AG04450 (cell line): ENCODE data around the gene APMAP. TPM values are rescaled to one million over a fixed set of nuclear protein-coding genes. Genes with fewer than 3 reads are reported as not detected.

Source experiments
- CTCF ChIA-PET: fragments of 300-600, 350-600 bp; formaldehyde crosslinking; extraction: SDS; loops from one replicate; lab custom pipeline; 2022; ENCODE audit warnings: antibody characterized with exemption, inconsistent platforms; lab: Charles Lee
- POLR2A ChIA-PET: fragments of 350-600 bp; formaldehyde crosslinking; extraction: SDS; loops from one replicate; lab custom pipeline; 2021; ENCODE audit warnings: antibody characterized with exemption, inconsistent platforms; lab: Yijun Ruan, JAX
- DNase-seq: peaks from one replicate; pipeline ENCODE4 v3.0.0-alpha.2; 2011; ENCODE audit warnings: low read depth, low spot score
- H3K27ac ChIP-seq: one replicate; pipeline ENCODE4 v1.5.1; 2012; ENCODE audit warnings: low read depth, low read length, control low read depth
- H3K27me3 ChIP-seq: one replicate; pipeline ENCODE4 v1.6.0; 2012; ENCODE audit warnings: low read length; ENCODE audit not compliant: control insufficient read depth, insufficient read depth
- H3K4me3 ChIP-seq: 2 replicates; pipeline ENCODE4 v1.5.1; 2011; ENCODE audit warnings: mild to moderate bottlenecking, low read depth, low read length, control low read depth
- H3K9me3 ChIP-seq: 2 replicates; pipeline ENCODE4 v1.5.1; 2012; ENCODE audit warnings: low read length; ENCODE audit not compliant: control insufficient read depth, insufficient read depth
- CTCF ChIP-seq: IDR thresholded peaks from 2 replicates; pipeline ENCODE4 v1.5.1; 2011; ENCODE audit warnings: low read depth, low read length, control low read depth, inconsistent platforms
- polyA plus RNA-seq: library from polyadenylated mRNA; depleted of rRNA; stranded (reverse); fragments of >200 nt; gene quantifications from 2 replicates; pipeline ENCODE4 v1.2.3, GENCODE V29; 2011

Gene APMAP
- polyA plus RNA-seq, 1 experiment, result 94.5 TPM

GRCh38 chr20:25008388-25009217 is 16.1 kb upstream of the APMAP start:
- Histone ChIP-seq H3K27ac (no peak overlapping the region), H3K27me3 (peaks cover 5% of the 10 kb centered on the region), H3K4me3 (no peak overlapping the region), H3K9me3 (no peaks in the 10 kb centered on the region)
- POLR2A ChIA-PET, result no interaction called here
- CTCF ChIA-PET, result interaction anchor here (0.9 to 1.2 kb wide), 2 partner anchors 13 to 55 kb away, joined by 3 read pairs; no protein-coding TSS in a partner anchor
- DNase-seq, result no peak
- TF ChIP-seq CTCF, result no peak

- no peak for DNase-seq
- ChIA-PET CTCF (no interaction called here), POLR2A (no interaction called here)
- peaks cover 5% of the 10 kb centered on the region for H3K27me3 ChIP-seq
- no peak for TF ChIP-seq CTCF
- no peak overlapping the region for H3K27ac ChIP-seq
- no peak overlapping the region for H3K4me3 ChIP-seq
- no peaks in the 10 kb centered on the region for H3K9me3 ChIP-seq
Observed at GRCh38 chr20:25007491-25008305, 15.1 kb upstream of the APMAP start.

GRCh38 chr20:25006431-25007167 is 14.0 kb upstream of the APMAP start:
- Histone ChIP-seq H3K27ac (no peak overlapping the region), H3K4me3 (no peak overlapping the region), H3K27me3 (peaks cover 5% of the 10 kb centered on the region), H3K9me3 (no peaks in the 10 kb centered on the region)
- POLR2A ChIA-PET, result no interaction called here
- DNase-seq, result no peak
- CTCF ChIA-PET, result no interaction called here
- TF ChIP-seq CTCF, result no peak

- H3K9me3 ChIP-seq, result no peaks in the 10 kb centered on the region
- peaks cover 5% of the 10 kb centered on the region for H3K27me3 ChIP-seq
- ChIA-PET POLR2A (no interaction called here), CTCF (no interaction called here)
- no peak for DNase-seq
- H3K4me3 ChIP-seq, result no peak overlapping the region
- H3K27ac ChIP-seq, result no peak overlapping the region
- TF ChIP-seq CTCF, result no peak
Observed at GRCh38 chr20:25005661-25006060, 13.1 kb upstream of the APMAP start.
